Suprapubic skin (tissue), 4 donors: Measurements from ENCODE around the gene PARD6G. TPM values are rescaled to one million over a fixed set of nuclear protein-coding genes. Genes with fewer than 3 reads are reported as not detected.
A peak's percentile ranks its signal among the peaks of the same experiment; 100 is the strongest.

Experiments
- DNase-seq, 2 donors: peaks; one replicate each; pipeline ENCODE4 v3.0.0-alpha.2; 2019; ENCODE audit warnings: low spot score in 2 of 2
- H3K27ac ChIP-seq: fragments of 200-600 bp; sonication (generic); one replicate; pipeline ENCODE4 v1.5.1; 2019
- H3K27me3 ChIP-seq: fragments of 200-600 bp; sonication (generic); one replicate; pipeline ENCODE4 v1.5.1; 2019
- H3K36me3 ChIP-seq: fragments of 200-600 bp; sonication (generic); one replicate; pipeline ENCODE4 v1.5.1; 2019
- H3K4me1 ChIP-seq: fragments of 200-600 bp; sonication (generic); one replicate; pipeline ENCODE4 v1.5.1; 2019
- H3K4me3 ChIP-seq: fragments of 200-600 bp; sonication (generic); one replicate; pipeline ENCODE4 v1.5.1; 2019; ENCODE audit warnings: mild to moderate bottlenecking
- H3K9me3 ChIP-seq: fragments of 200-600 bp; sonication (generic); one replicate; pipeline ENCODE4 v1.5.1; 2019
- CTCF ChIP-seq, 2 donors: fragments of 200-600 bp in 1 of 2; fragments of 450-650 bp in 1 of 2; sonication (generic) in 1 of 2; IDR thresholded peaks; one replicate each; pipeline ENCODE4 v1.5.1; 2016 to 2019; ENCODE audit warnings: antibody characterized with exemption in 2 of 2, mild to moderate bottlenecking in 1 of 2, moderate library complexity in 1 of 2
- EP300 ChIP-seq: sonication (generic); formaldehyde crosslinking; IDR thresholded peaks from one replicate; pipeline ENCODE4 v1.6.1; 2017; ENCODE audit warnings: antibody characterized with exemption
- POLR2A ChIP-seq, 2 donors: fragments of 450-650 bp; IDR thresholded peaks; one replicate each; pipeline ENCODE4 v1.6.1; 2017; ENCODE audit warnings: antibody characterized with exemption in 2 of 2, mild to moderate bottlenecking in 2 of 2, moderate library complexity in 2 of 2
- POLR2AphosphoS5 ChIP-seq, 3 donors: sonication (generic); formaldehyde crosslinking; IDR thresholded peaks; one replicate each; pipeline ENCODE4 v1.6.1; 2017; ENCODE audit warnings: antibody characterized with exemption in 3 of 3
- WGBS: methylation state at CpG from one replicate; pipeline ENCODE4 v1.1.5; 2018; 5-methylcytosine and 5-hydroxymethylcytosine counted together
- total RNA-seq, 4 donors: library from RNA; depleted of rRNA; stranded (reverse); fragments of >200 nt; gene quantifications; one replicate each; pipeline ENCODE4 v1.1.0, GENCODE V29; 2016

The PARD6G gene
- total RNA-seq, 4 donors from 2014 or later = 47.5 to 97.6 (median 82.2) TPM

GRCh38 chr18:80157708-80158343 is 89.5 kb downstream of the PARD6G start:
- peak in 1 of 2 donors; percentile 86 for DNase-seq
- H3K27me3 ChIP-seq = no peaks in the 10 kb centered on the region
- TF ChIP-seq POLR2A (IDR thresholded peaks at IDR 0.05) (no peak), EP300 (no peak), CTCF (IDR thresholded peaks at IDR 0.05) (peak; percentile 93 to 95)
- H3K9me3 ChIP-seq = no peaks in the 10 kb centered on the region
- H3K27ac ChIP-seq = no peak overlapping the region
- WGBS = 34% methylated on average over 8 of the region's 8 CpGs
- peaks cover 13% of the 10 kb centered on the region for H3K36me3 ChIP-seq
- no peaks in the 10 kb centered on the region for H3K4me1 ChIP-seq
- no peak overlapping the region for H3K4me3 ChIP-seq

- Histone ChIP-seq H3K4me1 (peaks cover under 1% of the 10 kb centered on the region), H3K9me3 (no peaks in the 10 kb centered on the region), H3K27ac (no peak overlapping the region), H3K27me3 (no peaks in the 10 kb centered on the region), H3K36me3 (peaks cover 1% of the 10 kb centered on the region), H3K4me3 (no peak overlapping the region)
- 66% methylated on average over 6 of the region's 6 CpGs for WGBS
- no peak for TF ChIP-seq POLR2AphosphoS5 (IDR thresholded peaks at IDR 0.05)
- TF ChIP-seq EP300 = no peak
- TF ChIP-seq CTCF (IDR thresholded peaks at IDR 0.05) = peak in 1 of 2 donors; percentile 47
- no peak for TF ChIP-seq POLR2A (IDR thresholded peaks at IDR 0.05)
- no peak for DNase-seq
Observed at GRCh38 chr18:80154293-80154692, 93.0 kb downstream of the PARD6G start.

GRCh38 chr18:80149667-80150066 is 97.6 kb downstream of the PARD6G start:
- H3K27me3 ChIP-seq = no peaks in the 10 kb centered on the region
- no peak overlapping the region for H3K27ac ChIP-seq
- TF ChIP-seq POLR2A (IDR thresholded peaks at IDR 0.05) (no peak), EP300 (no peak), POLR2AphosphoS5 (IDR thresholded peaks at IDR 0.05) (no peak), CTCF (IDR thresholded peaks at IDR 0.05) (no peak)
- H3K4me3 ChIP-seq = no peak overlapping the region
- DNase-seq = no peak
- H3K4me1 ChIP-seq = peaks cover 14% of the 10 kb centered on the region
- no peaks in the 10 kb centered on the region for H3K9me3 ChIP-seq
- H3K36me3 ChIP-seq = no peaks in the 10 kb centered on the region

GRCh38 chr18:80148326-80149199 is 98.8 kb downstream of the PARD6G start:
- H3K36me3 ChIP-seq = no peaks in the 10 kb centered on the region
- DNase-seq = no peak
- H3K27me3 ChIP-seq = no peaks in the 10 kb centered on the region
- peak overlapping the region; percentile 65 for H3K4me3 ChIP-seq
- peaks cover 14% of the 10 kb centered on the region for H3K4me1 ChIP-seq
- TF ChIP-seq POLR2A (IDR thresholded peaks at IDR 0.05) (no peak), POLR2AphosphoS5 (IDR thresholded peaks at IDR 0.05) (no peak), EP300 (no peak), CTCF (IDR thresholded peaks at IDR 0.05) (no peak)
- H3K27ac ChIP-seq = no peak overlapping the region
- 64% methylated on average over 34 of the region's 34 CpGs for WGBS
- no peaks in the 10 kb centered on the region for H3K9me3 ChIP-seq
